Endometrium (tissue), 2 donors: ENCODE results near the gene HMGCS2.

Experiments used
- FAIRE-seq: peaks from 2 replicates; lab custom pipeline; 2012; peaks lifted over from hg19 to GRCh38; lab: Jason Lieb, UNC
- donor health status: control.
- donor health status: control.

The HMGCS2 gene

GRCh38 chr1:119768778-119769177 lies at the start of gene HMGCS2:
TSS of gene HMGCS2 (minus strand) at chr1:119768905. CDS start at chr1:119768844, 61 bp downstream.
- no peak for FAIRE-seq

DNA sequence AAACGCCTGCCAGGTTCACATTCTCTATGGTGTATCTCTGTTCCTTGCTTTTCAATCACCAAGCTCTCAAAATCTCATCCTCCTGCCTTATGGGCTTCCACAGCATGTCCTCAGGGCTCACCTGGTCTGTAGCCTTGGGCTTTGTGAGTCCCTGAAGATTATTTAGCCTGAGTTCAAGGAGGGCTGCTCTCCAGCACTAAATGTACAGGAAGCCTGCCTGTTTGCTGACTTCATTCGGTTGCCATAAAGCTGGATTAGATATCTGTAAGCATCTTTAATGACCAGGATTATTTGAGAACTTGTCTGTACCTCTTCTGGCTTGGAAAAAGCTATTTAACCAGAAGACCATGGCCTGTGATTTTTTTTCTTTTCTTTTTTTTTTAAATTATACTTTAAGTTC lies 49.5 kb upstream of the HMGCS2 start:
- no peak for FAIRE-seq

- FAIRE-seq: no peak
Measured at GRCh38 chr1:119816407-119816806, 47.7 kb upstream of the HMGCS2 start.

- no peak for FAIRE-seq
Measured at GRCh38 chr1:119815928-119816327, 47.2 kb upstream of the HMGCS2 start.

DNA sequence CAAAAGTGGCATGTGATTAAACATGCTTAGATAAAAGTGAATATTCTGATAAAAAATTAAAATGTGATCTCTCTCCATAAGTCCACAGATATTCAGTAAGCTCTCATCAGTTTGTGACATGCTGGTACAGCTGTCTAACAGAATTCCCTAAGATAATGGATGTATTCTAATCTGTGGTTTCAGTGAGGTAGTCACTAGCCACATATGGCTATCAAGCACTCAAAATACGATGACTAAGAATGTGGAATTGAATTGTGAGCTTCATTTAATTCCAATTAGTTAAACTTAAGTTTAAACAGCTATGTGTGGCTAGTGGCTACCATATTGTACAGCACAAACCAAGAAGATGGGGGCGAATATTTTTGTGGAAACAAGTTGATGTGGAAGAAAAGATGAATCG lies 46.7 kb upstream of the HMGCS2 start:
- FAIRE-seq: no peak

DNA sequence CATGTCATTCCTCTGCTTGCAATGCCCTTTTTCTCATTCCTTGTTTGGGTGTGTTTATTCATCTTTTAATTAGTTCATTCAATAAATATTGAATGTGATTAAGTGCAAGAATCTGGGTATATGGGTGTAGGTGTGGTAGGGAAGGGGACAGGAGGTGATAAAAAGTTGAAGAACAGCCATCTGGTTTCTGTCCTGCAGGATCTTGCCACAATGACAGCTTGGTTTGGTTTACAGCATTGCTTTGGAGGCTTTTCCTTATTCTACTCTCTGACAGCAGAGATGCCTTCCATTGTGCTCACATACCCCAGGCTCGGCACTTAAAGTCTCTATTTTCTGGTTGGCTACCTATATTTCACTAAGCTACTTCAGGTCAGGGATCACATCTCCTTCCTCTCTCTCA lies 45.6 kb upstream of the HMGCS2 start:
- FAIRE-seq: no peak

GRCh38 chr1:119811985-119812557 lies 43.4 kb upstream of the HMGCS2 start:
- FAIRE-seq: no peak

DNA sequence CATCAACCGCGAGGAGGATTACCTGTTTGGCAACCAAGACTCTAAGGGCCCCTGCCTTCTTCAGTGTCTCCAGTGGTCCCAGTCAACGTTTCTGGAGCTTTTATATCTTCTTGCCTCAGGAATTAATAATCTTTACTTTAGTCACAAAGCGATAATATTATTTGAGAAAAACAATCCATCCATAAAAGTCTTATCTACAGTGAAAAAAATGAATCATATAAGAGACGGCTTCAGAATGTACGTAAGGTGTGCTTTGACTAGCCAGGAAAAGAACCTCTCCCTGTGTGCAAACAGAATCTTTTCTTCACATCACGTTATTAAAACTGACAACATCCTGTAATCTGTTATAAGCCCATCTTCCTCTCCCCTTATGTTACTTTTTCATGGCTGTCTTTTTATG lies 42.7 kb upstream of the HMGCS2 start, which contains the start of gene REG4:
TSS of gene REG4 (minus strand) at position 74 of the 400 bp plus-strand sequence. CDS start 2,691 bp downstream, outside the sequence.
- FAIRE-seq: no peak

- no peak for FAIRE-seq
Measured at GRCh38 chr1:119808972-119809550, 40.4 kb upstream of the HMGCS2 start.

- no peak for FAIRE-seq
Measured at GRCh38 chr1:119808491-119808890, 39.8 kb upstream of the HMGCS2 start.

- FAIRE-seq: no peak
Measured at GRCh38 chr1:119806489-119806888, 37.8 kb upstream of the HMGCS2 start.

DNA sequence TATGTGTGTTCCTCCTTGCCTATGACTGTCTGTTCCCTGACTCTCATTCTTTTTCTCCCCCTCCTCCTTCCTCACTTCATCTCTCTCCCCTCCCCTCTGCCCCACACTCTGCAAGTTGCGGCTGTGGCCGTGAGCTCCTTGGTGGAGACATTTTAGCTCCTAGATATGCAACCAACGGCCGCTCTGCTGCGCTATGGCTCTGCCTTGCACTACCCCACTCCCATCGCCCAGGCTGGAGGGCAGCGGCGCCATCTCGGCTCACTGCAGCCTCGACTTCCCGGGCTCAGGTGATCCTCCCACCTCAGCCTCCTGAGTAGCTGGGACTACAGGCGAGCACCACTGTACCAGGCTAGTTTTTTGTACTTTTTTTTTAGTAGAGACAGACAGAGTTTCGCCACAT lies 37.0 kb upstream of the HMGCS2 start:
- FAIRE-seq: no peak

DNA sequence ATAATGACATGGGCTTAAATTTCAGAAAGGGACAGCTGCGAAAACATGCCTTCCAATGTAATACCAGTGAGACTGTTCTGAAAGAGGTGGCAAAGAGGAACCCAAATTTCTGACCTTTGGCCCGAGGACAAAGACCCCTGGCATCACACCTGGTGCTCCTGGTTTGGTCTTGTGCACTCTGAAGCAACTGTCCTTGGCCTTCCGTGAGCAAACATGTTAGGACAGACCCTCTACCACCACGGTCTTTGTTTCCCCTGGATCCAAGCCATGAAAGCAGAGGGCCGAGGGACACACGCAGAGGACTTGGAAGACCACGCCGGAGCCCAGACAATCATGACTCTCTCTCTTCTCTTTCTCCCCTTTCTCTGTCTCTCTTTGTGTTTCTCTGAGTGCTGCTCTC lies 36.5 kb upstream of the HMGCS2 start:
- FAIRE-seq: no peak

GRCh38 chr1:119799599-119800177 lies 31.0 kb upstream of the HMGCS2 start:
- FAIRE-seq: no peak

- no peak for FAIRE-seq
Measured at GRCh38 chr1:119799003-119799402, 30.3 kb upstream of the HMGCS2 start.

GRCh38 chr1:119797606-119798005 lies 28.9 kb upstream of the HMGCS2 start:
- FAIRE-seq: no peak

- FAIRE-seq: no peak
Measured at GRCh38 chr1:119797162-119797561, 28.5 kb upstream of the HMGCS2 start.

DNA sequence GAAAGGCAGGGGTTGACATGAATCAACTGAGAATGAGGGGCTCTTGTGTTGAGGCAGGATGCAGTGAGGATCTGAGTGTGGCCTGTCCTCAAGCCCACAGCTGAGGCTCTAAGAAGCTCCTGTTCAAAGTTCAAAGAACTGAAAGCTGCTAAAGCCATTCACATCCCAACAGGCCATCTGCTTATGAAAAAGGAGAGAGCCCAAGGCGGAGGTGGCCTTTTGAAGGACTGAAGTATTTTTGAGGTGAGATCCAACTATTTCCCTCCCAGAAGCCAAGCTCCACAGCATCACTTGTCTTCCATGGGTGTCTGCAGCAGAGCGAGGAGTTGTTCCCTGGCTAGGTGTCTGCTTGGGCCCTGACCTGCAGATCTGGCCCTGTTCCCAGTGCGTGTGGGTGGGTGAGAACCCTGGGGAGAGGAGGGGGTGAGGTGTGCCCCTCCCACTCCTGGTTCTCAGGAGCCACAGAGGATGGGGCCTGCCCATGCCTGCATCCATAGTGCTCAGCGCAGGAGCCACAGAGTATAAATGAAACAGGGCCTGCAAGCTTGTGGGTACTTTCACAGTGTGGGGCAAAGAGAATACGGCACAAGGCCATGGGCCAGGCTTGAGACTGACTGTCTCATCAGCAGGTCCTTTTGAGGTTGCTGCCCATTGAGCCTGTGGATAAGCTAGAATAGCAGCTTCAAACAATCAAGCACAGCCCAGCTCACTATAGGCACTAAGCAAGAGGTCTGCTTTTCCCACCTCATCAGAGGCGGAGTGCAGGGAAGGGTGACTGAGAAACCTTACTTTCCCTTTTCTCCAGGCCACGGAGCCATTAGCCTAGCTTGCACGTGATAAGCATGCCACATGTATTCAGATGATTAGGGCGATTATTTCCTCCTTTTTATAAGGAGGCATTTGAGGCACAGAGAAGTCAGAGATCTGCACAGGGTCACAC lies 26.8 kb upstream of the HMGCS2 start:
- no peak for FAIRE-seq

GRCh38 chr1:119794876-119795240 lies 26.2 kb upstream of the HMGCS2 start:
- no peak for FAIRE-seq

DNA sequence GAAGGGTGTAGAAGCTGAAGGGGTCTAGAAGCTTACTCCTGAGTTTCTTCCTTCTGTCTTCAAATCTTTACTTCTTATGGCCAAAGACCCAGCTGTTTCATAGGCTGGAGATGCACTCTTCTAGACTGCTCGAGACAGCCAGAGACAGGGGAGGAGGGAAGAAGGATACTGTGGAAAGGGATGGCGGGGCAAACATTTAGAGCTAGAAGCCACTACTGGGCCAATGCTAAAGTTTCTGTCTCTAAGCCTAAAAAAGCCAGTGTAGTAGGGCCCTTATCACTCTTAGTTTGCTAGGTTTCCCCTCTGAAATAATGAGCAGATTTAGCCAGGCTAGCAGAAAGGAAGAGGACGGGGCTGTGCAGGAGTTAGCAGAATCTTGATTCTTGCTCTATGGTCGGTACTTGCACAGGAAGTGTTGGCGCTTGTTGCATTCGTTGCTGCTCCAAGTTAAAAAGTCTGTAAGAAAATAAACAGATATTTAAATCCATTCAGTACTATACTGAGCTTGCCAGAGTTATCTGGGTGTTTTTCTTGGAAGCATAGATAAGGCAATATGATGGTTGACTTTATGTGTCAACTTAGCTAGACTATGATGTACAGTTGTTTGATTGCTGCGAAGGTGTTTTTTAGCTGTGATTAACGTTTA lies 25.6 kb upstream of the HMGCS2 start:
- no peak for FAIRE-seq

DNA sequence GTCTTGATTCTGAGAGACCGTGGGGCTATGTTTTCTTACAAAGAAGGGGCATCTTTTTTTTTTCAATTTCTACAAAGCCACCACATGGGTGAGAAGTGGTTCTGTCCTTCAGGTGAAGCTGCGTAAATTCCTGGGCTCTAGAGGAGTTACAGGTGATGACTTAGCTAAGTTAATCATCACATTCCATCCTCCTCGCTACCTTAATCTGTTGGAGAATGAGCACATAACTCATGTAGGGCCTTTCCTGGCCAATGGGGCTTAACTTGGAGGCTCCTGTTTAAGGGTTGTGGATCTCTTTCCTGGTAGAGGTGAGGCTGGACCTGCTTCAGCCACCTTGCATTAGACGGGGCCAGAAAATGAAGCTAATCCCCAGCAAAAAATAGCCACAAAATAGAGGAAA lies 22.7 kb upstream of the HMGCS2 start:
- no peak for FAIRE-seq

GRCh38 chr1:119790451-119791198 lies 21.9 kb upstream of the HMGCS2 start:
- no peak for FAIRE-seq
